T-helper 2 cell treated with Interferon-gamma antibody and Interleukin-4, amounts not matched to agents 5 μg/mL and 100 μg/mL, for 36 hours (primary cell): Measurements from ENCODE around the gene KAT6B.
"Not testable (repeated sequence)": the region's sequence is repeated elsewhere in the genome, so short reads cannot be mapped to it uniquely, and the experiment has no call there.

Experiments used
- DNase-seq: peaks from one replicate; pipeline ENCODE4 v3.0.0; 2021; ENCODE audit warnings: low spot score
- H3K27ac Mint-ChIP-seq: one replicate; pipeline ENCODE4 v1.8.0; 2021; ENCODE audit warnings: mild to moderate bottlenecking, mixed read lengths
- H3K27me3 Mint-ChIP-seq: one replicate; pipeline ENCODE4 v1.8.0; 2021; ENCODE audit warnings: low read depth, mixed read lengths
- H3K36me3 Mint-ChIP-seq: one replicate; pipeline ENCODE4 v1.8.0; 2021; ENCODE audit warnings: low read depth, mixed read lengths
- H3K4me1 Mint-ChIP-seq: one replicate; pipeline ENCODE4 v1.8.0; 2021; ENCODE audit warnings: low read depth, mixed read lengths
- H3K4me3 Mint-ChIP-seq: one replicate; pipeline ENCODE4 v1.8.0; 2022; ENCODE audit warnings: mild to moderate bottlenecking, moderate library complexity, mixed read lengths
- H3K9me3 Mint-ChIP-seq: one replicate; pipeline ENCODE4 v1.8.0; 2021; ENCODE audit warnings: mixed read lengths

KAT6B gene

GRCh38 chr10:74916283-74916682 lies 89.9 kb downstream of the KAT6B start:
- Mint-ChIP-seq H3K4me3 (no peak overlapping the region), H3K9me3 (peaks cover 12% of the 10 kb centered on the region), H3K27ac (no peak overlapping the region), H3K27me3 (no peaks in the 10 kb centered on the region), H3K36me3 (peaks cover 15% of the 10 kb centered on the region), H3K4me1 (peaks cover 23% of the 10 kb centered on the region)
- no peak for DNase-seq

- no peak overlapping the region for H3K27ac Mint-ChIP-seq
- no peak overlapping the region for H3K4me3 Mint-ChIP-seq
Observed at GRCh38 chr10:74917481-74918077, 91.2 kb downstream of the KAT6B start.

DNA sequence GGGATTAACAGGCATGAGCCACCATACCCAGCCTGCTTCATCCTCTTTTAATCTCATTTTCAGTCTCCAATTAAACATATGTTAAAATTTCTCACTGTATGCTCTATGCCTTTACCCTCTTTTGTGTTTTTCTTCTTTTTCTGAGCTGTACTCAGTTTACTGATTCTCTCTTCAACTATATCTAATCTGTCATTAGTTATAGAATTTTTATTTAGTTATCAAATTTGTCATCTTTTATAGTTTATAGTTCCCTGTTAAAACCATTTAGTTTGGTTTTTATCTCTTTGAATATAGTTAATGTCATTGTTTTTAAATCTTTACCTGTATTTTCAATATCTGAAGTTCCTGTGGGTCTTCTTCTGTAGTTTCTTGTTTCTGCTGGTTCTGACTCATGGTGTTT lies 93.3 kb downstream of the KAT6B start:
- Mint-ChIP-seq H3K9me3 (peaks cover 12% of the 10 kb centered on the region), H3K27ac (no peak overlapping the region), H3K27me3 (no peaks in the 10 kb centered on the region), H3K4me3 (no peak overlapping the region), H3K36me3 (peaks cover 15% of the 10 kb centered on the region), H3K4me1 (peaks cover 20% of the 10 kb centered on the region)
- no peak for DNase-seq

More at GRCh38 chr10:74917481-74918077, 91.2 kb downstream of the KAT6B start:
- H3K36me3 Mint-ChIP-seq = peaks cover 15% of the 10 kb centered on the region
- H3K4me1 Mint-ChIP-seq = peaks cover 21% of the 10 kb centered on the region
- H3K27me3 Mint-ChIP-seq = no peaks in the 10 kb centered on the region
- DNase-seq = no peak
- peaks cover 12% of the 10 kb centered on the region for H3K9me3 Mint-ChIP-seq

- H3K27ac Mint-ChIP-seq, H3K4me3 Mint-ChIP-seq, H3K27me3 Mint-ChIP-seq, DNase-seq: not testable (repeated sequence)
- Mint-ChIP-seq H3K36me3 (peaks cover 12% of the 10 kb centered on the region), H3K9me3 (peaks cover 12% of the 10 kb centered on the region), H3K4me1 (peaks cover 22% of the 10 kb centered on the region)
Observed at GRCh38 chr10:74921070-74921469, 94.7 kb downstream of the KAT6B start.

DNA sequence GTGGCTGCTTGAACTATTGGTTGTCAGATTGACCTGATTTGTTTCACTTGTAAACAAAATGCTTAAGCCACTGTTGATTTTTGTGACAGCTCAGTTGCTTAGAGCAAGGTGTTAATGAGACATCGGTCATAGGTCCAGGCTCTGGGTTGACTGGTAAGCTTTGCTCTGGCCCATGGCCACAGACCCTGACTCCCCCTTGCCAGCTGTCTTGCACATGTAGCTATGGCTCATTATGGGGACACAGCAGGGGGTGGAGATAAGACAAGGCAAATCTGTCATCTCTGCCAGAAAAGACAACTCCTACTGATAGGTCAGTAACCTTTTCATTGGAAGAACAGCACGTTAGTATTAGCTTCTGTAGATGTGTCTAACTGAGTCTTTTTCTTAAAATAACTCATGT lies 95.3 kb downstream of the KAT6B start:
- H3K27me3 Mint-ChIP-seq = no peaks in the 10 kb centered on the region
- no peak for DNase-seq
- H3K4me3 Mint-ChIP-seq = no peak overlapping the region
- H3K27ac Mint-ChIP-seq = no peak overlapping the region
- H3K4me1 Mint-ChIP-seq = peaks cover 19% of the 10 kb centered on the region
- peaks cover 12% of the 10 kb centered on the region for H3K36me3 Mint-ChIP-seq
- peaks cover 12% of the 10 kb centered on the region for H3K9me3 Mint-ChIP-seq

GRCh38 chr10:74922921-74923320 lies 96.5 kb downstream of the KAT6B start:
- H3K4me1 Mint-ChIP-seq = peaks cover 28% of the 10 kb centered on the region

GRCh38 chr10:74923556-74923955 lies 97.2 kb downstream of the KAT6B start:
- DNase-seq = no peak
- Mint-ChIP-seq H3K27me3 (no peaks in the 10 kb centered on the region), H3K9me3 (peaks cover 12% of the 10 kb centered on the region), H3K4me3 (no peak overlapping the region), H3K27ac (no peak overlapping the region), H3K4me1 (peaks cover 28% of the 10 kb centered on the region), H3K36me3 (peaks cover 12% of the 10 kb centered on the region)

More at GRCh38 chr10:74922921-74923320, 96.5 kb downstream of the KAT6B start:
- Mint-ChIP-seq H3K4me3 (no peak overlapping the region), H3K9me3 (peaks cover 12% of the 10 kb centered on the region), H3K27ac (no peak overlapping the region), H3K36me3 (peaks cover 12% of the 10 kb centered on the region), H3K27me3 (no peaks in the 10 kb centered on the region)
- DNase-seq = no peak

GRCh38 chr10:74924251-74924963 lies 98.0 kb downstream of the KAT6B start:
- H3K4me3 Mint-ChIP-seq = no peak overlapping the region
- H3K4me1 Mint-ChIP-seq = peaks cover 28% of the 10 kb centered on the region
- no peak for DNase-seq
- H3K9me3 Mint-ChIP-seq = peaks cover 11% of the 10 kb centered on the region
- H3K27me3 Mint-ChIP-seq = no peaks in the 10 kb centered on the region
- peaks cover 12% of the 10 kb centered on the region for H3K36me3 Mint-ChIP-seq
- H3K27ac Mint-ChIP-seq = no peak overlapping the region

DNA sequence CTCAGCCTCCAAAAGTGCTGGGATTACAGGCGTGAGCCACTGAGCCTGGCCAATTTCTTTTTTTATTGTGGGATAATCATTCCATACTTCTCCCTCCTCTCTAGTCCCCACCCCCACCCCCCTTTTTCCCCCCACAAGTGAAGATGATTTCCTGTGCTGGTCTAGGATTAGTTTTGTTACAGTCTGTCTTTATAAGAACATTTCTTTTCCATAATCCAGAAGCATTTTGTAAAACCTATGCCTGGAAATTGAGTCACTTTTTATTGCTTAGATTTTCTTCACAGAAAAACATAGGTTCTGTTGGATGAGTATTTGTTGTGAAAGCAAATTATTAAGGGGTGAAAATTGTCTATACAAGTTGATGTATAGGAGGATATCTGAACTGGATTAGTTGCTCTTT lies 98.9 kb downstream of the KAT6B start:
- no peak overlapping the region for H3K4me3 Mint-ChIP-seq
- H3K27ac Mint-ChIP-seq = no peak overlapping the region
- peaks cover 23% of the 10 kb centered on the region for H3K4me1 Mint-ChIP-seq
- no peaks in the 10 kb centered on the region for H3K27me3 Mint-ChIP-seq
- peaks cover 5% of the 10 kb centered on the region for H3K36me3 Mint-ChIP-seq
- H3K9me3 Mint-ChIP-seq = peaks cover 3% of the 10 kb centered on the region
- no peak for DNase-seq

GRCh38 chr10:74925708-74926107 lies 99.3 kb downstream of the KAT6B start:
- Mint-ChIP-seq H3K27ac (no peak overlapping the region), H3K9me3 (no peaks in the 10 kb centered on the region), H3K4me1 (peaks cover 22% of the 10 kb centered on the region), H3K4me3 (no peak overlapping the region), H3K36me3 (peaks cover under 1% of the 10 kb centered on the region), H3K27me3 (no peaks in the 10 kb centered on the region)
- DNase-seq = no peak

DNA sequence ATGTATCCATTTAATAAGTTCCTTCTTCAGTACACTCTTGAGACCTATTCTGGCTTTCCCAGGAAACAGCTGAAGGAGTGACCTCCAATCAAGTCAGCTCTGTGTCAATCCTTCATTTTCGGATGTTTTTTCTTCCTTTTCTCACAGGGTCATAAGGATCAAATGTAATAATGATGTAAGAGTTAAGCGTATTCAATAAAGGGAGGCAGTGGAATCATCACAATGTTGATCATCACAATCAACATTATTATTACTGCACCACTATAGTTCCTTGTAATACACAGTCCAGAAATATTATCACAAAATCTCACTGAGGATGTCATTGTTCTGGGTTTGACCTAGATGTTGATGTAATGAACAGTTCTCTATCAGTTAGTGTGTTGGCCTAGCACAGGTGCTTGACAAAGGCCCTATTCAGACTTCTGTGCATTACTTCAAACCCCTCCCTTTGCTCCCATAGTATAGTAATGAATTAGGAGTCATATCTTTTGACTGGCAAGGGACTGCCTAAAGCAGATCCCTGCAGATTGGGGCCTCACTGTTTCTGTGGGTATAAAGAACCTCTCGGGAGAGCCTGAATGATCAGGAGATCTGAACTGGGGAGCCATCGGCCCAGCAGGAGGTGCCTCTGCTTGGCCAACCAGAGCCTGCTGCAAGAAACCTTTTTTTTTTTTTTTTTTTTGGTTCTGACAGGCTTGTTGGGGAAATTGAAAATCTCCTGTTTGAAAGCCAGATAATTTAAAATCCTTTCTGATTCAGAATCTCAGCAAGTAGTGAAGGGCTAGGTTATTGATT lies 100.6 kb downstream of the KAT6B start:
- Mint-ChIP-seq H3K4me3 (no peak overlapping the region), H3K36me3 (no peaks in the 10 kb centered on the region), H3K9me3 (no peaks in the 10 kb centered on the region), H3K4me1 (peaks cover 23% of the 10 kb centered on the region), H3K27ac (no peak overlapping the region), H3K27me3 (no peaks in the 10 kb centered on the region)
- DNase-seq = no peak

GRCh38 chr10:74927701-74928100 lies 101.3 kb downstream of the KAT6B start:
- no peak for DNase-seq
- H3K4me3 Mint-ChIP-seq = no peak overlapping the region
- H3K36me3 Mint-ChIP-seq = no peaks in the 10 kb centered on the region
- H3K9me3 Mint-ChIP-seq = no peaks in the 10 kb centered on the region
- no peaks in the 10 kb centered on the region for H3K27me3 Mint-ChIP-seq
- H3K4me1 Mint-ChIP-seq = peaks cover 23% of the 10 kb centered on the region
- H3K27ac Mint-ChIP-seq = no peak overlapping the region

DNA sequence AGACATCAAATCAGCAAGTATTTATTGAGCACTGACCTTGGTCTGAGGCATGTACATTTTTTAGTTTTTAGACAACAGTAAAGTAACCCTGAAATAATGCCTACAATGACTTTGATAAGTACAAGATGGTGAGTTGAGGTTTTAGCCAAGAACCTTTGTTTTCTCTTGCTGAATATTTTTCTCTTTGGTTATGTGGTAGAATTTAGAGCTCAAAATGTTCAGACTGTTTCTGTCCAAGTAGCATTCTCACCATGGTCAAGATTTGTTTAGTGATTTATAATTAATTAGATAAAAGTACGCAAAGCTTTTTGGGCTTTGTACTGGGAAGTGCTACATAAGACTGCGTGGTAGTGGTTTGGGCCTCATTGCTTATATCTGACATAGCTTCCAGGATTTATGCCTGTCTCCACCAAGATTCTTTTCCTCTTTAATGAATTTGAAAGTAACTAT lies 102.4 kb downstream of the KAT6B start:
- DNase-seq = no peak
- Mint-ChIP-seq H3K4me3 (no peak overlapping the region), H3K4me1 (peaks cover 15% of the 10 kb centered on the region), H3K27ac (no peak overlapping the region), H3K9me3 (no peaks in the 10 kb centered on the region), H3K36me3 (no peaks in the 10 kb centered on the region), H3K27me3 (no peaks in the 10 kb centered on the region)

GRCh38 chr10:74929197-74929596 lies 102.8 kb downstream of the KAT6B start:
- Mint-ChIP-seq H3K4me3 (no peak overlapping the region), H3K9me3 (no peaks in the 10 kb centered on the region), H3K27me3 (no peaks in the 10 kb centered on the region), H3K27ac (no peak overlapping the region), H3K36me3 (no peaks in the 10 kb centered on the region), H3K4me1 (peaks cover 14% of the 10 kb centered on the region)
- no peak for DNase-seq
